Aorta (tissue), 5 donors: ENCODE results near the gene UBR1. TPM values are rescaled to one million over a fixed set of nuclear protein-coding genes. Genes with fewer than 3 reads are reported as not detected.
"Not testable (repeated sequence)": the region's sequence is repeated elsewhere in the genome, so short reads cannot be mapped to it uniquely, and the experiment has no call there.

ENCODE experiments used
- ATAC-seq: fragments of 200-7000 bp; cut with Tn5 transposase; one replicate; pipeline ENCODE4 v1.9.1; 2022; ENCODE audit warnings: moderate library complexity; ENCODE audit not compliant: low FRiP score
- DNase-seq, 2 donors: peaks; one replicate each; pipeline ENCODE4 v3.0.0-alpha.2; 2020
- H3K27ac ChIP-seq, 2 donors: one replicate each; pipeline ENCODE4 v1.5.1; 2013; ENCODE audit warnings: low read length in 2 of 2, mild to moderate bottlenecking in 2 of 2, moderate library complexity in 2 of 2, control low read depth in 1 of 2, inconsistent platforms in 1 of 2, low read depth in 1 of 2
- H3K27me3 ChIP-seq, 2 donors: one replicate each; pipeline ENCODE4 v1.6.1; 2013; ENCODE audit warnings: control low read depth in 1 of 2, low read length in 1 of 2, mild to moderate bottlenecking in 1 of 2, moderate library complexity in 1 of 2; ENCODE audit not compliant: insufficient read depth in 2 of 2, control insufficient read depth in 1 of 2
- H3K36me3 ChIP-seq, 2 donors: one replicate each; pipeline ENCODE4 v1.6.1; 2013; ENCODE audit warnings: control low read depth in 1 of 2, low read length in 1 of 2, mild to moderate bottlenecking in 1 of 2; ENCODE audit not compliant: insufficient read depth in 2 of 2, control insufficient read depth in 1 of 2
- H3K4me1 ChIP-seq, 2 donors: one replicate each; pipeline ENCODE4 v1.6.1; 2013; ENCODE audit warnings: low read length in 2 of 2, control low read depth in 1 of 2, mild to moderate bottlenecking in 1 of 2, moderate library complexity in 1 of 2; ENCODE audit not compliant: insufficient read depth in 2 of 2, control insufficient read depth in 1 of 2
- H3K4me3 ChIP-seq, 2 donors: one replicate each; pipeline ENCODE4 v1.5.1; 2013; ENCODE audit warnings: low read length in 2 of 2, control low read depth in 1 of 2, mild to moderate bottlenecking in 1 of 2
- H3K9me3 ChIP-seq: one replicate; pipeline ENCODE4 v1.6.1; 2013; ENCODE audit warnings: mild to moderate bottlenecking, low read length; ENCODE audit not compliant: control insufficient read depth
- WGBS, 2 donors: extraction: QIAGEN DNeasy Blood & Tissue Kit; methylation state at CpG; one replicate each; pipeline ENCODE4 v1.1.7; 2013; 5-methylcytosine and 5-hydroxymethylcytosine counted together
- intact Hi-C, 2 donors: fragments of 100-400 bp; cut with DNase I; formaldehyde crosslinking; loops; one replicate each; pipeline versions ENCODE4 v1.14.2 to v1.15.0; 2022
- polyA plus RNA-seq, 2 donors: library from polyadenylated mRNA; stranded (reverse); fragments of 200-250 nt; gene quantifications; one replicate each; pipeline ENCODE4 v1.2.3, GENCODE V29; 2013
- total RNA-seq, 2 donors: library from RNA; stranded (reverse); fragmentation: NEBNext Ultra II Directional; extraction: Animal tissue kit (Norgen Biotek cat#: 25700); gene quantifications; one replicate each; pipeline ENCODE4 v1.2.1, GENCODE V29; 2021
- donor health status: healthy with polysubstance abuse.
- donor health status: Bipolar disorder and iron deficiency.
- donor health status: DM: no; HTN: no; CAD: no.
- donor health status: DM: no; HTN: no; CAD: no.
- donor health status: DM: yes; HTN: yes; CAD: no.

UBR1 gene
- total and polyA plus RNA-seq, 4 donors, result 4.0 to 43.7 (median 25.0) TPM

GRCh38 chr15:42911058-42911592 lies 194.7 kb downstream of the UBR1 start:
- Histone ChIP-seq H3K36me3 (no peaks in the 10 kb centered on the region), H3K27me3 (no peaks in the 10 kb centered on the region), H3K4me1 (no peaks in the 10 kb centered on the region), H3K4me3 (no peak overlapping the region), H3K9me3 (no peaks in the 10 kb centered on the region), H3K27ac (no peak overlapping the region)
- no peak for ATAC-seq
- 90 to 95% methylated on average over 5 of the region's 5 CpGs for whole genome bisulfite sequencing, 2 donors
- intact Hi-C loops, result no loop called here
- DNase-seq, result no peak

GRCh38 chr15:42908538-42908937 lies 197.3 kb downstream of the UBR1 start:
- no peaks in the 10 kb centered on the region for H3K4me1 ChIP-seq
- ATAC-seq (no peak), DNase-seq (no peak)
- H3K27me3 ChIP-seq, result no peaks in the 10 kb centered on the region
- no peaks in the 10 kb centered on the region for H3K9me3 ChIP-seq
- no peak overlapping the region for H3K4me3 ChIP-seq
- 50 to 58% methylated on average over 2 of the region's 2 CpGs for WGBS, 2 donors
- intact Hi-C loops, result no loop called here
- H3K27ac ChIP-seq, result no peak overlapping the region
- H3K36me3 ChIP-seq, result no peaks in the 10 kb centered on the region

GRCh38 chr15:42903388-42904324 lies 202.2 kb downstream of the UBR1 start:
- ATAC-seq (peak; percentile 26), DNase-seq (no peak)
- intact Hi-C loops, result no loop called here
- WGBS, 2 donors, result 72 to 77% methylated on average over 5 of the region's 5 CpGs
- no peak overlapping the region for H3K27ac ChIP-seq
- H3K4me3 ChIP-seq, result no peak overlapping the region
- no peaks in the 10 kb centered on the region for H3K36me3 ChIP-seq
- no peaks in the 10 kb centered on the region for H3K4me1 ChIP-seq
- H3K9me3 ChIP-seq, result no peaks in the 10 kb centered on the region
- H3K27me3 ChIP-seq, result no peaks in the 10 kb centered on the region

- H3K27me3 ChIP-seq, H3K27ac ChIP-seq, H3K36me3 ChIP-seq, H3K4me1 ChIP-seq, intact Hi-C loops, H3K4me3 ChIP-seq, ATAC-seq, DNase-seq, H3K9me3 ChIP-seq: not testable (repeated sequence)
- 94 to 100% methylated on average over 1 of the region's 1 CpG for WGBS, 2 donors
These were observed 211.9 kb downstream of the UBR1 start for GRCh38 chr15:42893911-42894310.

Other genes with a start within 250 kb of the UBR1 start
- gene TTBK2, start 185.3 kb downstream of the UBR1 start, total RNA-seq, result 10 to 100 TPM; 34.4 to 37.6 TPM
- gene TTBK2, start 185.3 kb downstream of the UBR1 start, polyA plus RNA-seq, result 10 to 100 TPM in 1 of 2 donors, 1 to 10 TPM in 1; 7.2 to 11.3 TPM
- 10 to 100 TPM; 24.1 to 24.5 TPM for gene TMEM62, start 27.5 kb upstream of the UBR1 start, total RNA-seq
- 10 to 100 TPM; 13.8 to 28.9 TPM for gene TMEM62, start 27.5 kb upstream of the UBR1 start, polyA plus RNA-seq
- gene CCNDBP1, start 79.4 kb upstream of the UBR1 start, total RNA-seq, result 10 to 100 TPM; 60.7 to 68.7 TPM
- gene CCNDBP1, start 79.4 kb upstream of the UBR1 start, polyA plus RNA-seq, result 10 to 100 TPM; 82.8 to 90.3 TPM
- gene EPB42, start 115.0 kb upstream of the UBR1 start, total RNA-seq, result under 1 TPM in 1 of 2 donors, not detected in 1; 0.60 TPM
- not detected for gene EPB42, start 115.0 kb upstream of the UBR1 start, polyA plus RNA-seq
- gene TGM5, start 160.9 kb upstream of the UBR1 start, total RNA-seq, result under 1 TPM in 1 of 2 donors, not detected in 1; 0.84 TPM
- not detected for gene TGM5, start 160.9 kb upstream of the UBR1 start, polyA plus RNA-seq
- gene TGM7, start 196.2 kb upstream of the UBR1 start, total RNA-seq, result not detected
- not detected for gene TGM7, start 196.2 kb upstream of the UBR1 start, polyA plus RNA-seq
- 1 to 10 TPM; 7.5 to 9.2 TPM for gene LCMT2, start 224.5 kb upstream of the UBR1 start, total RNA-seq
- 1 to 10 TPM; 1.3 to 4.3 TPM for gene LCMT2, start 224.5 kb upstream of the UBR1 start, polyA plus RNA-seq